ENCODE measurements around the gene TMEM150C. TPM values are rescaled to one million over a fixed set of nuclear protein-coding genes. Genes with fewer than 3 reads are reported as not detected.
A peak's percentile ranks its signal among the peaks of the same experiment; 100 is the strongest.

The TMEM150C gene
- polyA plus RNA-seq (2011; rRNA removed) (0.64 and 0.96 TPM in 2 replicates), polyA minus RNA-seq (2011; rRNA and poly(A)+ RNA removed) (0.19 and 0.31 TPM in 2 replicates)

- H3K27me3 ChIP-seq (ENCODE audit: control insufficient read depth, insufficient read depth, low read length) = peaks cover 13% of the 10 kb centered on the region
- ChIA-PET POLR2A (no interaction called here), CTCF (no interaction called here)
- peak within 1 kb of the TSS; percentile 45 for H3K4me3 ChIP-seq (ENCODE audit: low read depth, low read length)
- no peak for DNase-seq (ENCODE audit: low read depth)
- H3K36me3 ChIP-seq (ENCODE audit: control insufficient read depth, insufficient read depth, low read length) = no peaks in the 10 kb centered on the region
- TF ChIP-seq, protein P1, sequence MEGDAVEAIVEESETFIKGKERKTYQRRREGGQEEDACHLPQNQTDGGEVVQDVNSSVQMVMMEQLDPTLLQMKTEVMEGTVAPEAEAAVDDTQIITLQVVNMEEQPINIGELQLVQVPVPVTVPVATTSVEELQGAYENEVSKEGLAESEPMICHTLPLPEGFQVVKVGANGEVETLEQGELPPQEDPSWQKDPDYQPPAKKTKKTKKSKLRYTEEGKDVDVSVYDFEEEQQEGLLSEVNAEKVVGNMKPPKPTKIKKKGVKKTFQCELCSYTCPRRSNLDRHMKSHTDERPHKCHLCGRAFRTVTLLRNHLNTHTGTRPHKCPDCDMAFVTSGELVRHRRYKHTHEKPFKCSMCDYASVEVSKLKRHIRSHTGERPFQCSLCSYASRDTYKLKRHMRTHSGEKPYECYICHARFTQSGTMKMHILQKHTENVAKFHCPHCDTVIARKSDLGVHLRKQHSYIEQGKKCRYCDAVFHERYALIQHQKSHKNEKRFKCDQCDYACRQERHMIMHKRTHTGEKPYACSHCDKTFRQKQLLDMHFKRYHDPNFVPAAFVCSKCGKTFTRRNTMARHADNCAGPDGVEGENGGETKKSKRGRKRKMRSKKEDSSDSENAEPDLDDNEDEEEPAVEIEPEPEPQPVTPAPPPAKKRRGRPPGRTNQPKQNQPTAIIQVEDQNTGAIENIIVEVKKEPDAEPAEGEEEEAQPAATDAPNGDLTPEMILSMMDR (IDR thresholded peaks at IDR 0.05; ENCODE audit: insufficient read depth, low read depth, low read length) = 0 out of 2 replicates have a peak, but pooled peaks have one; percentile 4
Measured at GRCh38 chr4:82561786-82562563, at the start of gene TMEM150C. Gene TMEM150C, minus strand, starts transcription at chr4:82561988. Its CDS starts 57,331 bp downstream, at chr4:82504657.

GRCh38 chr4:82611527-82611926, 49.7 kb upstream of the TMEM150C start:
- no peak overlapping the region for H3K4me3 ChIP-seq (ENCODE audit: low read depth, low read length)
- H3K27me3 ChIP-seq (ENCODE audit: control insufficient read depth, insufficient read depth, low read length) = peaks cover 4% of the 10 kb centered on the region
- TF ChIP-seq, protein P1 (IDR thresholded peaks at IDR 0.05; ENCODE audit: insufficient read depth, low read depth, low read length) = no peak
- DNase-seq (ENCODE audit: low read depth) = no peak
- CTCF ChIA-PET = interaction anchor here (0.6 kb wide), 1 partner anchor 12 kb away, joined by 3 read pairs; no protein-coding TSS in a partner anchor
- POLR2A ChIA-PET = interaction anchor here (0.5 kb wide), 1 partner anchor 200 kb away, joined by 3 read pairs; no protein-coding TSS in a partner anchor
- H3K36me3 ChIP-seq (ENCODE audit: control insufficient read depth, insufficient read depth, low read length) = no peaks in the 10 kb centered on the region

DNA sequence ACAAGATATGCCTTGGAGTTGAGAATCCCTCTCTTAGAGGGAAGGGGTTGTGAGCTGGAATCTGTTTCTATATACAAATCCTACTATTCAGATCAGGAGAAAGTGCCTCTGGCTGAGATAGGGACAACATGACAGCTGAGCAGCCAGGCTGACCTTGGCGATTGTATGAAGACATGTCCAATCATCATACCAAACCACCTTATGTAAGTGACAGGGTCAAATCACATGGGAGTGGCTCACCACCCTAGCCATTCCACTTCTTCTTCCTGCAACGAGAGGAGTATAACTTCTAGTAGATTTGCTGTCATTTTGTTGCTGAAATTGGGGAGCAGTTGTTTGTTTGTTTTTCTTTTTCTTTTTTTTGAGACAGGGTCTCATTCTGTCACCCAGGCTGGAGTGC, 48.3 kb upstream of the TMEM150C start:
- H3K27me3 ChIP-seq (ENCODE audit: control insufficient read depth, insufficient read depth, low read length) = peaks cover 2% of the 10 kb centered on the region; the same call in 1 of the 2 replicates
- H3K36me3 ChIP-seq (ENCODE audit: control insufficient read depth, insufficient read depth, low read length) = no peaks in the 10 kb centered on the region
- ChIA-PET CTCF (no interaction called here), POLR2A (no interaction called here)
- TF ChIP-seq, protein P1 (IDR thresholded peaks at IDR 0.05; ENCODE audit: insufficient read depth, low read depth, low read length) = no peak
- no peak overlapping the region for H3K4me3 ChIP-seq (ENCODE audit: low read depth, low read length)
- DNase-seq (ENCODE audit: low read depth) = no peak

DNA sequence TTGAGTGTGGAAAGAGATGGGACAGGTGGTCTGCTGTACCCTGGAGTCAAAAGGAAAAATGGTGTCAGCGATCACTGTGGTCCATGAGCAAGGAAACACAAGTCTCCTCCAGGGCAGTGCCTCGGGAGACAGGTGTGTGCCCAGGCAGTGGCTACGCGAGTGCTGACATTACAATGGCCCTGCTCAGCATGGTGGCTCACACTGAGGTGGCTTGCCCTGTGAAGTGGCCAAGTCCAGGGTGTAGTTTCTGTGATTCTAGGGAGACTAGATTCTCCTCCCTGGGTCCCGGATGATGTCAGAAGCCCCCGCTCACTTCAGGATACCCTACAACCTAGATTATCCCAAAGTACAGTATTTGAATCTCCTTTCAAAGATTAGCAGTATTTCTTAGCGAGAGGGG, 44.8 kb upstream of the TMEM150C start:
- ChIA-PET POLR2A (no interaction called here), CTCF (no interaction called here)
- DNase-seq (ENCODE audit: low read depth) = no peak
- Histone ChIP-seq H3K36me3 (ENCODE audit: control insufficient read depth, insufficient read depth, low read length) (no peaks in the 10 kb centered on the region), H3K27me3 (ENCODE audit: control insufficient read depth, insufficient read depth, low read length) (peaks cover 2% of the 10 kb centered on the region), H3K4me3 (ENCODE audit: low read depth, low read length) (no peak overlapping the region)
- TF ChIP-seq, protein P1 (IDR thresholded peaks at IDR 0.05; ENCODE audit: insufficient read depth, low read depth, low read length) = no peak

DNA sequence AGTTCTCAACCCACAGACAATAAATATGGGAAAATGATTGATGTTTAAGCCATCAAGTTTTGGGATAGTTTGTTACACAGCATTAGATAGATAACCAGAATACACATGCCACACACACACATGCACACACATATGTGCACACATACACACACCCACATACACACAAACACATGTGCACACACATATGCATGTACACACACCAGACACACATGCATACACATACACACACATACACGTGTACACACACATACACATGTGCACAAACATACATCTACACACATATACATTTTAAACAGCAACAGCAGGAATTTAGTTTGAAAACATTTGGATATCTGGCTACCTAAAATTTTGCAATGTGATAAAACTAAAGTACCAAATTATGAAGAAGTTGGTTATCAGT, 42.7 kb upstream of the TMEM150C start:
- TF ChIP-seq, protein P1 (IDR thresholded peaks at IDR 0.05; ENCODE audit: insufficient read depth, low read depth, low read length) = no peak
- ChIA-PET POLR2A (no interaction called here), CTCF (no interaction called here)
- Histone ChIP-seq H3K27me3 (ENCODE audit: control insufficient read depth, insufficient read depth, low read length) (peaks cover 2% of the 10 kb centered on the region), H3K4me3 (ENCODE audit: low read depth, low read length) (no peak overlapping the region), H3K36me3 (ENCODE audit: control insufficient read depth, insufficient read depth, low read length) (no peaks in the 10 kb centered on the region)
- DNase-seq (ENCODE audit: low read depth) = no peak

All from BJ (cell line).